Hepatocyte (in vitro differentiated cells): ENCODE results near the gene HPCAL4. TPM values are rescaled to one million over a fixed set of nuclear protein-coding genes. Genes with fewer than 3 reads are reported as not detected.
A peak's percentile ranks its signal among the peaks of the same experiment; 100 is the strongest.

ENCODE experiments used
- DNase-seq: peaks from one replicate; pipeline ENCODE4 v3.0.0-alpha.2; 2016; ENCODE audit warnings: low spot score
- H2AFZ ChIP-seq: fragments of 200-600 bp; sonication (generic); 2 replicates; pipeline ENCODE4 v1.6.0; 2016; ENCODE audit warnings: antibody characterized with exemption, mild to moderate bottlenecking
- H3K27ac ChIP-seq: fragments of 200-600 bp; sonication (generic); 2 replicates; pipeline ENCODE4 v1.5.1; 2016; ENCODE audit warnings: mild to moderate bottlenecking
- H3K27me3 ChIP-seq: fragments of 200-600 bp; sonication (generic); 2 replicates; pipeline ENCODE4 v1.6.1; 2016
- H3K36me3 ChIP-seq: fragments of 200-600 bp; sonication (generic); replicated peaks from 2 replicates; pipeline ENCODE4 v1.5.1; 2016; ENCODE audit warnings: low read depth; ENCODE audit not compliant: insufficient read depth
- H3K4me1 ChIP-seq: fragments of 200-600 bp; sonication (generic); 2 replicates; pipeline ENCODE4 v1.5.1; 2016; ENCODE audit warnings: mild to moderate bottlenecking, moderate library complexity; ENCODE audit not compliant: insufficient read depth
- H3K4me2 ChIP-seq: fragments of 200-600 bp; sonication (generic); 2 replicates; pipeline ENCODE4 v1.6.0; 2016
- H3K4me3 ChIP-seq: fragments of 200-600 bp; sonication (generic); 2 replicates; pipeline ENCODE4 v1.5.1; 2016; ENCODE audit warnings: mild to moderate bottlenecking
- H3K79me2 ChIP-seq: fragments of 200-600 bp; sonication (generic); 2 replicates; pipeline ENCODE4 v1.6.0; 2017; ENCODE audit warnings: mild to moderate bottlenecking
- H3K9me2 ChIP-seq: fragments of 200-600 bp; sonication (generic); replicated peaks from 2 replicates; pipeline ENCODE4 v1.6.0; 2017; ENCODE audit warnings: mild to moderate bottlenecking; ENCODE audit not compliant: insufficient read depth
- H3K9me3 ChIP-seq: fragments of 200-600 bp; sonication (generic); 2 replicates; pipeline ENCODE4 v1.5.1; 2016; ENCODE audit warnings: low read depth, mild to moderate bottlenecking
- H4K20me1 ChIP-seq: fragments of 200-600 bp; sonication (generic); 2 replicates; pipeline ENCODE4 v1.6.0; 2016; ENCODE audit warnings: mild to moderate bottlenecking; ENCODE audit not compliant: insufficient read depth, poor library complexity, severe bottlenecking
- EZH2 ChIP-seq: fragments of 200-600 bp; sonication (generic); IDR thresholded peaks from 2 replicates; pipeline ENCODE4 v1.6.1; 2016; ENCODE audit warnings: antibody characterized with exemption, mild to moderate bottlenecking, borderline replicate concordance
- EZH2phosphoT487 ChIP-seq: fragments of 200-600 bp; sonication (generic); IDR thresholded peaks from one replicate; pipeline ENCODE4 v1.6.1; 2018; ENCODE audit warnings: antibody characterized with exemption, mild to moderate bottlenecking, low read depth, moderate library complexity; ENCODE audit not compliant: unreplicated experiment, severe bottlenecking
- WGBS: methylation state at CpG from one replicate; pipeline ENCODE4 v1.1.6; 2016; ENCODE audit warnings: low lambda C conversion rate; ENCODE audit errors: missing lambda C conversion rate; 5-methylcytosine and 5-hydroxymethylcytosine counted together
- polyA plus RNA-seq: library from polyadenylated mRNA; unstranded; fragments of >200 nt; fragmentation: Nextera tagmentation; extraction: Ambion mirVana; gene quantifications from 2 replicates; pipeline ENCODE4 v1.2.1, GENCODE V29; 2016
- total RNA-seq: library from RNA; depleted of rRNA; stranded (reverse); fragments of >200 nt; gene quantifications from 2 replicates; pipeline ENCODE4 v1.2.3, GENCODE V29; 2014
- TF ChIP-seq, protein P1 (sequence below): fragments of 200-600 bp; sonication (generic); IDR thresholded peaks from 2 replicates; pipeline ENCODE4 v1.5.1; 2016; ENCODE audit warnings: antibody characterized with exemption, mild to moderate bottlenecking; ENCODE audit not compliant: poor library complexity

HPCAL4 gene
- total RNA-seq: 14.2 and 15.8 TPM in 2 replicates
- 12.6 and 13.8 TPM in 2 replicates for polyA plus RNA-seq

DNA sequence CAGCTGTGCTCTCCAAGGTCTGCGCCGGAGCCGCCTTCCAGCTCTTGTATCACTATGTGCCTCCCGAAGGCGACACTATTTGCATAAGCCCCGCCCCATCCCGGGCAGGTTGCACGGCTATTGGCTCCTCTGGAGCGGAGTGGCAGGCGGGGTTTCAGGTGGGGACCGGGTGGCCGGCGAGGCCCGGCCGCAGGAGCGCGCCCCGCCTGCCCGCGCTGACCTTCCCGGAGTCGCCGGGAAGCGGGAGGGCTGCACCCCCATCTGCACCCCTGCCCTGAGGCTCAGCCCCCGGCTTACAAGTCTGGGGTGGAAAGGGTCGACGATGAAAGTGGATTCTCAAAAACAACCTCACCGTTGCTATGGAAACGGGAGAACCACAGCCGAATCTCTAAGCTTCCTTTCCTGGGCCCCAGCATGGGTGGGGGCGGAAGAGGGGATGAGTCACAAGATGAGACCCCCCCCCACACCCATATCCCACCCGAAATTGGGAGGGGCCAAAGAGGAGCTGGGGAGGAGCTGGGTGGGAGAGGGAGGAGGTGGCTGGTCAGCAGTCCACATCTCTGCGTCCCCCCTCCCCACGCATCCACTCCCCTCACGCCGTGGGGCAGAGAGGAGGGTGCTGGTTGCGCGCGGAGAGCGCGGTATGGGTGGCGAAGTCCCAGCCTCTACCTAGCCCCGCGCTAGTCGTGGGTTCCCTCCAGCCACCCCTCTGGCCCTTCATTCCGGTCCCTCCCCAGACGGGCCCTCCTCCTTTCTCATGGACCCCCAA is at the start of gene HPCAL4:
Gene HPCAL4 (minus strand): TSS at position 51 of the 769 bp plus-strand sequence. CDS start 6,830 bp downstream, outside the sequence.
- TF ChIP-seq EZH2phosphoT487 (no peak), EZH2 (no peak)
- TF ChIP-seq, protein P1, sequence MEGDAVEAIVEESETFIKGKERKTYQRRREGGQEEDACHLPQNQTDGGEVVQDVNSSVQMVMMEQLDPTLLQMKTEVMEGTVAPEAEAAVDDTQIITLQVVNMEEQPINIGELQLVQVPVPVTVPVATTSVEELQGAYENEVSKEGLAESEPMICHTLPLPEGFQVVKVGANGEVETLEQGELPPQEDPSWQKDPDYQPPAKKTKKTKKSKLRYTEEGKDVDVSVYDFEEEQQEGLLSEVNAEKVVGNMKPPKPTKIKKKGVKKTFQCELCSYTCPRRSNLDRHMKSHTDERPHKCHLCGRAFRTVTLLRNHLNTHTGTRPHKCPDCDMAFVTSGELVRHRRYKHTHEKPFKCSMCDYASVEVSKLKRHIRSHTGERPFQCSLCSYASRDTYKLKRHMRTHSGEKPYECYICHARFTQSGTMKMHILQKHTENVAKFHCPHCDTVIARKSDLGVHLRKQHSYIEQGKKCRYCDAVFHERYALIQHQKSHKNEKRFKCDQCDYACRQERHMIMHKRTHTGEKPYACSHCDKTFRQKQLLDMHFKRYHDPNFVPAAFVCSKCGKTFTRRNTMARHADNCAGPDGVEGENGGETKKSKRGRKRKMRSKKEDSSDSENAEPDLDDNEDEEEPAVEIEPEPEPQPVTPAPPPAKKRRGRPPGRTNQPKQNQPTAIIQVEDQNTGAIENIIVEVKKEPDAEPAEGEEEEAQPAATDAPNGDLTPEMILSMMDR: no peak
- Histone ChIP-seq H3K79me2 (no peaks in the 10 kb centered on the region), H3K4me3 (peak within 1 kb of the TSS; percentile 9), H2AFZ (peak within 1 kb of the TSS; percentile 52), H3K9me3 (no peaks in the 10 kb centered on the region), H3K27ac (no peak within 1 kb of the TSS), H3K27me3 (peaks cover 79% of the 10 kb centered on the region), H3K4me1 (peaks cover 13% of the 10 kb centered on the region), H3K4me2 (peak within 1 kb of the TSS; percentile 94), H4K20me1 (no peaks in the 10 kb centered on the region), H3K36me3 (no peaks in the 10 kb centered on the region), H3K9me2 (no peaks in the 10 kb centered on the region)
- DNase-seq: peak; percentile 94
- 2% methylated on average over 30 of the region's 47 CpGs for WGBS

DNA sequence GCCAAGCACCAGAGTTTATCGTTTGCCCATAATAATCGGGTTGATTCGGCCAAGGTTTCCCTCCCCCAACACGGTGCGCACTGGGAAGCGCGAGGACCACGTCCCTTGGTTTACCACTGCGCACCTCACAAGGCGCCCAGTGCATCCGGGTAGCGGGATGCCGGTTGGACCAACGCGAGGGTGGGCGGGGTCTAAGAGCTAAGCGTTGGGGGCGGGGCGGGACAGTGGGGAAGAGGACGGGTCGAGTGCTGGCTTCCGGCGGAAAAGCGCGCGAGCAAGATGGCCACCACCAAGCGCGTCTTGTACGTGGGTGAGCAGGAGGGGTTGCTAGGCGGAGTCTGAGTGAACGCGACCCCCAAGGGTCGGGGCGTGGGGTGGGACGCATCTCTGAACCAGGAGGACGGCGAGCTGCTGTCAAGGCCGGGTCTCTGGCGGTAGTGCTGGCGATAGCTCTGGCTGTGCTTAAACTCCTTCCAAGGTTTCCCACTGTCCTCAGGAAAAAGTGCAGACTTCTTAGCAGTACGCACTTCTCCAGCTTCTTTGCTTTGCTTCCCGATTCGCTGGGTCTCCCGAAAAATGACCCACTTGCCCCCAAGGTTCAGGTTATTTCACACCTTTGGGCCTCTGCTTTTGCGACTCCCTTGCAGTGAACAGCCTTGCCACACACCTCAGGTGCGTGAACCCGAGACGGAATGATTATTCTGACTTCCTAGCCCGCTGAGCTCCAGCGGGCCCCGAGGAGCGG is 47.6 kb upstream of the HPCAL4 start, which contains the start of gene PPIE:
Gene PPIE (plus strand): TSS at position 261 of the 745 bp plus-strand sequence. CDS start 19 bp downstream, at position 280.
- Histone ChIP-seq H3K4me3 (peak within 1 kb of the TSS; percentile 56), H3K79me2 (peaks cover 16% of the 10 kb centered on the region), H3K27me3 (peaks cover 9% of the 10 kb centered on the region), H3K27ac (peak within 1 kb of the TSS; percentile 67), H3K4me2 (peak within 1 kb of the TSS; percentile 81), H2AFZ (peak within 1 kb of the TSS; percentile 81), H3K9me2 (no peaks in the 10 kb centered on the region), H3K4me1 (peaks cover 10% of the 10 kb centered on the region), H3K9me3 (no peaks in the 10 kb centered on the region), H4K20me1 (no peaks in the 10 kb centered on the region), H3K36me3 (no peaks in the 10 kb centered on the region)
- WGBS: 2% methylated on average over 49 of the region's 52 CpGs
- no peak for TF ChIP-seq EZH2
- peak; percentile 96 for DNase-seq

DNA sequence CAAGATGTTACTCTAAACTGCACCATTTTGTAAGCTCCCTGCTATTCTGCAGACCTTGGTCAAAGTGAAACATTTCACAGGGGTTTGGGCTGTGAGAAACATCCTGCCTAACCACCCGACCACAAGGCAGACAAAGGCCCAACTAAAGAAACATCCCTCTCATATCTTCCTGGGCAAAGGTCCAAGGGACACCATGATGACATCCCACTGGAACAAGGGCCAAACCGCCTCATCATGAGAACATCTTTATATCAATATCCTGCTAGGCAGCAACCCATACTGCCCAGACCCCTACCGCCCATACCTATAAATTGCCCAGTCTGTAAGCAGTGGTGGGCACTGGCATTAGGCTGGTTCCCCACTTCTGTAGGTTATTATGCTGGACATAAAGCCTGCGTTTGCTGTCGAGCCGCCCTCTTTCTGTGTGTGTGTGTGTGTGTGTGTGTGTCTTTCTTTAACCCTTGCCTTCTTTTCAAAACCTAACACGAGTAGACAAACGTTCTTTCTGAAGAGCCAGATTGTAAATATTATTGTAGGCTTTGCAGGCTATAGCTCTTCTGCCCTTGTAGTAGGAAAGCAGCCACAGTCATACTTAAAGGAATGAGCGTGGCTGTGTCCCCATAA is 46.4 kb upstream of the HPCAL4 start:
- WGBS: 90% methylated on average over 9 of the region's 9 CpGs
- Histone ChIP-seq H3K27me3 (peaks cover 20% of the 10 kb centered on the region), H3K4me3 (no peak overlapping the region), H3K79me2 (peaks cover 16% of the 10 kb centered on the region), H3K9me2 (no peaks in the 10 kb centered on the region), H3K4me1 (peaks cover 10% of the 10 kb centered on the region), H3K9me3 (no peaks in the 10 kb centered on the region), H2AFZ (no peak overlapping the region), H4K20me1 (no peaks in the 10 kb centered on the region), H3K27ac (no peak overlapping the region), H3K4me2 (no peak overlapping the region), H3K36me3 (no peaks in the 10 kb centered on the region)
- TF ChIP-seq EZH2 (no peak), EZH2phosphoT487 (no peak)
- TF ChIP-seq, protein P1: no peak
- DNase-seq: no peak
